ENCODE measurements around the gene BMERB1.
"Not testable (repeated sequence)": the region's sequence is repeated elsewhere in the genome, so short reads cannot be mapped to it uniquely, and the experiment has no call there.

DNA sequence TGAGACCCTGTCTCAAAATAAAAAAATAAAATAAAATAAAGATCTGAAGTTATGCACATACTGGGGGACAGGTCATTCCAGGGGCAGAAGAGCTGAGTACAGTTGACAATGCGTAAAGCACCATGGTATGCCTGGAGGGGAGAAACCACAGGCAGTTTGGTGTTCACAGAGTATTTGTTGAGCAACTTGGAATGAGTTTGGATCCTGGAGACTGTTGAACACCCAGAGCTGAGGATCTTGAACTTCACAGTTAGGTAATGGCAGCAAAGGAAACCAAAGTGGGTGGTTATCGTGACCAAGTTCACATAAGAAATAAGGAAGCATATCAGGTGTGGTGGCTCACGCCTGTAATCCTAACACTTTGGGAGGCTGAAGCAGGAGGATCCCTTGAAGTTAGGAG lies 30.3 kb upstream of the BMERB1 start:
- TF ChIP-seq POLR2AphosphoS5, POLR2A (IDR thresholded peaks at IDR 0.05; ENCODE audit: low read depth, low read length): not testable (repeated sequence)

Measured in GM12891 (cell line).